HG03442 (cell line): ENCODE measurements around the gene CNTNAP4.

Experiments used
- ATAC-seq: cut with Tn5 transposase; IDR thresholded peaks from one replicate; pipeline ENCODE4 v1.9.1; 2021; ENCODE audit warnings: mild to moderate bottlenecking, moderate library complexity; ENCODE audit not compliant: unreplicated experiment

The CNTNAP4 gene

DNA sequence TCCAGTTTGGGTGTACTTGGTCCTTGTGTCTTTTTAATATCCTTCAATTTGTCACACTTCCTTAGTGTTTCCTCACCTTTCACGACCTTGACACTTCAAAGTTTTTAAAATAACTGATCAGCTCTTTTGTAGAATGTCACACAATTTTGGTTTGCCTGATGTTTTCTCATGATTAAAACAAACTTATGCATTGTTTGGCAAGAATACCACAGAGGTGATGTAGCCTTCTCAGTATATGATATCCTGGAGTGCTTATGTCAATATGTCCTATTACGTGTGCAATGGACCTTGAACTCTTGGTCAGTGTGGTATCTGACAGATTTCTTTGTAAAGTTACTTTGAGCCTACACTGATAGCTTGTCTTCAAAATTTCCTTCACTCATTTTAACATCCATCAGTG is 297.4 kb downstream of the CNTNAP4 start:
- ATAC-seq = no peak

- no peak for ATAC-seq
Observed at GRCh38 chr16:76576526-76576925, 299.3 kb downstream of the CNTNAP4 start.

DNA sequence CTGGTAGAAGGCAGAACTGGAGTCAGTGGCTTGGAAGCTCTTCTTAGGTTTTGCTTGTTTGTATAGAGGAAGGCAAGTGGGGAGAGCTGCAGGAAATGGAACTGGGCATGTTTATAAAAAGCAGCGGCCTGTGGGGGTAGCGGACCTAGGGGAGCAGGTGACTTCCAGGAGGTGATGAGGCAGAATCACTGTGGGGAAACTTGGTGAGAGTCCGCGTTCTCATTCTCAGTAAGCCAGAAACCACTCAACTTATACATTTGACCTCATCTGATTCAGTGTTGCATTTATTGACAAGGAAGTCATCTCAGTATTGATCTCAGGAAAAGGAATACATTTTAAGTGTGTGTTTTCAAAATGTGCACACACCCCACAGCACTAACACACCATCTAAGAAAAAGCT is 299.8 kb downstream of the CNTNAP4 start:
- peak; percentile 80 for ATAC-seq

- ATAC-seq = no peak
Observed at GRCh38 chr16:76579277-76579922, 302.2 kb downstream of the CNTNAP4 start.

- no peak for ATAC-seq
Observed at GRCh38 chr16:76583466-76583865, 306.3 kb downstream of the CNTNAP4 start.

- ATAC-seq = no peak
Observed at GRCh38 chr16:76583945-76584344, 306.7 kb downstream of the CNTNAP4 start.

- ATAC-seq = no peak
Observed at GRCh38 chr16:76598498-76598897, 321.3 kb downstream of the CNTNAP4 start.

DNA sequence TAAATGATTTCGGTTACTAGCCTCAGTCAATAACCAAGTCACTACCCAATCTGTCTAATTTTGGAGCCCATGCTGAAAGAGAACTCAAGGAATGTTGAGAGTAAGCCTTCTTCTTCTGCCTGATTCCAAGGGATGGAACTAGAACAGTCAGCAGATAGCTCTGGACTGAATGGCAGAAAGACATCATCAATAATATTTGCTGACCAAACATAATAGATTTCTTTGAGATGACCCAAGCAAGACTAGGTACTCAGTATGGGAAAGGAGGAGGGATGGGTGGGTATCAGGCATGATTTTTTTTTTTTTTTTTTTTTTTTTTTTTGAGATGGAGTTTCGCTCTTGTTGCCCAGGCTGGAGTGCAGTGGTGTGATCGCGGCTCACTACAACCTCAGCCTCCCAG is 330.1 kb downstream of the CNTNAP4 start:
- no peak for ATAC-seq
